K562 (cell line): ENCODE data around the gene ZNF616. TPM values are rescaled to one million over a fixed set of nuclear protein-coding genes. Genes with fewer than 3 reads are reported as not detected.

Experiments
- ATAC-seq: fragments of 200-7000 bp; cut with Tn5 transposase; 3 replicates; pipeline ENCODE4 v1.9.1; 2020; ENCODE audit warnings: moderate library complexity
- BruUV-seq: library from RNA; stranded (reverse); fragments of 400-500 nt; replicated peaks from 2 replicates; lab custom pipeline; 2021; lab: Mats Ljungman, UMichigan
- CTCF ChIA-PET: fragments of 300-600 bp; formaldehyde crosslinking; extraction: SDS; loops from one replicate; lab custom pipeline; 2021; ENCODE audit warnings: low intra/inter-chr PET ratio; lab: Yijun Ruan, JAX
- POLR2A ChIA-PET: fragments of 300-600, 350-650 bp; sonication (Branson Sonifier 250); formaldehyde crosslinking; extraction: SDS; loops from one replicate; lab custom pipeline; 2021; ENCODE audit warnings: antibody characterized with exemption, inconsistent platforms; lab: Yijun Ruan, JAX
- DNase-seq, 4 experiments: peaks; one replicate each; pipeline versions ENCODE4 v3.0.0 to v3.0.0-alpha.2; 2011 to 2018; ENCODE audit warnings: low spot score in 3 of 4, mixed read lengths in 3 of 4; ENCODE audit errors: extremely low read depth in 1 of 4
- FAIRE-seq: peaks from 2 replicates; lab custom pipeline; 2011; peaks lifted over from hg19 to GRCh38; lab: Jason Lieb, UNC
- H2AFZ ChIP-seq: 2 replicates; pipeline ENCODE4 v1.6.0; 2011; ENCODE audit warnings: low read depth, low read length, control low read depth, inconsistent platforms
- H3K27ac ChIP-seq: fragments of 200-600 bp; 3 replicates; pipeline ENCODE4 v1.8.0; 2011; ENCODE audit warnings: low read depth, mild to moderate bottlenecking, control low read depth, inconsistent platforms, low read length, moderate library complexity, mixed read lengths; ENCODE audit errors: extremely low read depth
- H3K27me3 ChIP-seq, 2 experiments: fragments of 300-600 bp in 1 of 2; 2 replicates in 1 of 2; 3 replicates in 1 of 2; pipeline versions ENCODE4 v1.6.0 to v1.8.0; 2011; ENCODE audit warnings: inconsistent platforms in 2 of 2, low read length in 2 of 2, mild to moderate bottlenecking in 1 of 2, mixed read lengths in 1 of 2, moderate library complexity in 1 of 2; ENCODE audit not compliant: control insufficient read depth in 2 of 2, insufficient read depth in 2 of 2
- H3K36me3 ChIP-seq: fragments of 300-600 bp; 3 replicates; pipeline ENCODE4 v1.8.0; 2011; ENCODE audit warnings: mild to moderate bottlenecking, low read length, inconsistent platforms; ENCODE audit not compliant: control insufficient read depth, insufficient read depth
- H3K4me1 ChIP-seq, 2 experiments: fragments of 200-600 bp in 1 of 2; replicated peaks in 1 of 2; 2 replicates in 1 of 2; 3 replicates in 1 of 2; pipeline versions ENCODE4 v1.5.1 to v1.8.0; 2011; ENCODE audit warnings: inconsistent platforms in 2 of 2, low read length in 2 of 2, mild to moderate bottlenecking in 1 of 2, mixed read lengths in 1 of 2, moderate library complexity in 1 of 2; ENCODE audit not compliant: control insufficient read depth in 2 of 2, insufficient read depth in 2 of 2
- H3K4me2 ChIP-seq: 2 replicates; pipeline ENCODE4 v1.6.1; 2011; ENCODE audit warnings: low read length, control low read depth, inconsistent platforms, mixed read lengths; ENCODE audit not compliant: insufficient read depth
- H3K4me3 ChIP-seq: fragments of 200-600 bp; sonication (generic), shearing (Covaris generic); 2 replicates; pipeline ENCODE4 v1.5.1; 2016; ENCODE audit warnings: control low read depth, inconsistent platforms
- H3K79me2 ChIP-seq: fragments of 200-600 bp; 3 replicates; pipeline ENCODE4 v1.8.0; 2011; ENCODE audit warnings: low read length, inconsistent platforms; ENCODE audit not compliant: control insufficient read depth, insufficient read depth
- H3K9ac ChIP-seq, 2 experiments: 2 replicates each; pipeline versions ENCODE4 v1.6.0 to v1.6.1; 2011; ENCODE audit warnings: low read depth in 2 of 2, low read length in 2 of 2, control low read depth in 1 of 2, inconsistent platforms in 1 of 2, mild to moderate bottlenecking in 1 of 2, mixed read lengths in 1 of 2; ENCODE audit not compliant: insufficient read depth in 1 of 2
- H3K9me1 ChIP-seq: one replicate; pipeline ENCODE4 v1.6.0; 2011; ENCODE audit warnings: inconsistent platforms, mild to moderate bottlenecking, low read length, moderate library complexity; ENCODE audit not compliant: control insufficient read depth, insufficient read depth
- H3K9me3 ChIP-seq: replicated peaks from 2 replicates; pipeline ENCODE4 v1.5.1; 2011; ENCODE audit warnings: low read depth, low read length, inconsistent platforms; ENCODE audit not compliant: control insufficient read depth, insufficient read depth
- H4K20me1 ChIP-seq: replicated peaks from 2 replicates; pipeline ENCODE4 v1.6.1; 2011; ENCODE audit warnings: low read length, inconsistent platforms, mixed read lengths; ENCODE audit not compliant: control insufficient read depth, insufficient read depth
- ATF1 ChIP-seq, 2 experiments: fragments of 450-650 bp in 1 of 2; IDR thresholded peaks; 2 replicates each; pipeline ENCODE4 v1.6.1; 2016; ENCODE audit warnings: missing compliant biosample characterization in 1 of 2, missing genetic modification characterization in 1 of 2
- CBFB ChIP-seq: sonication (generic); formaldehyde crosslinking; IDR thresholded peaks from 2 replicates; pipeline ENCODE4 v1.4.0; 2020; ENCODE audit warnings: mild to moderate bottlenecking, missing genetic modification reagents
- CHCHD3 ChIP-seq: fragments of 250-450 bp; sonication (Bioruptor Pico); IDR thresholded peaks from 2 replicates; pipeline ENCODE4 v2.1.2; 2022; ENCODE audit warnings: mild to moderate bottlenecking
- GATA2 ChIP-seq: sonication (generic); formaldehyde crosslinking; IDR thresholded peaks from 2 replicates; pipeline ENCODE4 v1.4.0; 2020; ENCODE audit warnings: mild to moderate bottlenecking, missing genetic modification reagents
- JUND ChIP-seq, 2 experiments: IDR thresholded peaks; 2 replicates in 1 of 2; 3 replicates in 1 of 2; pipeline ENCODE4 v1.6.1; 2011; ENCODE audit warnings: borderline replicate concordance in 2 of 2, low read depth in 2 of 2, low read length in 2 of 2, improper control_type of control experiment in 1 of 2, missing biosample characterization in 1 of 2, missing genetic modification characterization in 1 of 2, missing genetic modification reagents in 1 of 2
- NR1H2 ChIP-seq: sonication (generic); formaldehyde crosslinking; IDR thresholded peaks from 2 replicates; pipeline ENCODE4 v1.4.0; 2020; ENCODE audit warnings: mild to moderate bottlenecking, missing genetic modification reagents
- PHF21A ChIP-seq: fragments of 450-650 bp; IDR thresholded peaks from 2 replicates; pipeline ENCODE4 v1.6.1; 2017; ENCODE audit warnings: low read depth, borderline replicate concordance
- PHTF2 ChIP-seq: fragments of 250-450 bp; sonication (Bioruptor Pico); IDR thresholded peaks from 2 replicates; pipeline ENCODE4 v1.5.0; 2021; ENCODE audit warnings: mild to moderate bottlenecking
- RB1 ChIP-seq: fragments of 450-650 bp; IDR thresholded peaks from 2 replicates; pipeline ENCODE4 v1.6.1; 2017; ENCODE audit warnings: low read depth, mild to moderate bottlenecking
- ZFP91 ChIP-seq: sonication (generic); formaldehyde crosslinking; IDR thresholded peaks from 2 replicates; pipeline ENCODE4 v1.8.0; 2022; ENCODE audit warnings: mild to moderate bottlenecking, missing genetic modification reagents
- ZNF217 ChIP-seq: sonication (generic); formaldehyde crosslinking; IDR thresholded peaks from 2 replicates; pipeline ENCODE4 v1.8.0; 2022; ENCODE audit warnings: mild to moderate bottlenecking, missing genetic modification reagents
- ZNF274 ChIP-seq: IDR thresholded peaks from 2 replicates; pipeline ENCODE4 v1.6.1; 2011; ENCODE audit warnings: low read depth, mild to moderate bottlenecking, low read length, moderate library complexity, borderline replicate concordance
- ZNF583 ChIP-seq: fragments of 250-450 bp; sonication (Bioruptor Pico); IDR thresholded peaks from 2 replicates; pipeline ENCODE4 v1.4.0; 2020
- ZNF778 ChIP-seq: fragments of 450-650 bp; formaldehyde crosslinking; IDR thresholded peaks from 2 replicates; pipeline ENCODE4 v1.4.0; 2020; ENCODE audit warnings: mild to moderate bottlenecking, moderate library complexity
- WGBS: fragments of 100-300 bp; shearing (Covaris generic); methylation state at CpG from one replicate; pipeline ENCODE4 v1.1.6; 2016; ENCODE audit warnings: low coverage, mixed read lengths; ENCODE audit not compliant: insufficient coverage; ENCODE audit errors: missing lambda C conversion rate; 5-methylcytosine and 5-hydroxymethylcytosine counted together
- in situ Hi-C: fragments of 300-500 bp; cut with MboI; formaldehyde crosslinking; loops from 4 replicates; pipeline ENCODE4 v1.15.0; 2018; ENCODE audit warnings: inconsistent platforms, mixed read lengths
- intact Hi-C: fragments of 100-400 bp; cut with micrococcal nuclease; formaldehyde crosslinking; loops from 2 replicates; pipeline ENCODE4 v1.14.2; 2022
- polyA plus RNA-seq, 8 experiments: library from polyadenylated mRNA; depleted of rRNA in 4 of 8; stranded (reverse) in 5 of 8; unstranded in 3 of 8; fragments of >200 nt; fragmentation: Nextera tagmentation in 2 of 8; fragmentation: Illumina TruSeq in 1 of 8; extraction: Ambion mirVana in 2 of 8; extraction: Trizol in 1 of 8; gene quantifications; 2 replicates each; pipeline versions ENCODE4 v1.2.1 to v1.2.3, GENCODE V29; 2011 to 2014; ENCODE audit warnings: inconsistent platforms in 1 of 8, missing spikeins in 1 of 8
- total RNA-seq, 7 experiments: library from RNA; depleted of rRNA in 6 of 7; stranded (reverse); fragments of >200 nt in 6 of 7; fragmentation: Illumina TruSeq in 2 of 7; extraction: Trizol in 2 of 7; gene quantifications; 2 replicates each; pipeline versions ENCODE4 v1.2.1 to v1.2.3, GENCODE V29; 2011 to 2021; ENCODE audit warnings: low replicate concordance in 1 of 7
- TF ChIP-seq, protein P1 (sequence below): IDR thresholded peaks from 2 replicates; pipeline ENCODE4 v1.6.1; 2011; ENCODE audit warnings: borderline replicate concordance, low read depth, mild to moderate bottlenecking, moderate library complexity, low read length; ENCODE audit not compliant: insufficient read depth, poor library complexity, severe bottlenecking
- TF ChIP-seq, protein P2 (sequence below), 2 experiments: fragments of 450-650 bp in 1 of 2; sonication (generic) in 1 of 2; formaldehyde crosslinking in 1 of 2; IDR thresholded peaks in 1 of 2; conservative IDR thresholded peaks in 1 of 2; 2 replicates each; pipeline versions ENCODE4 v1.6.1 to v1.8.1; 2016 to 2023; ENCODE audit warnings: mild to moderate bottlenecking in 2 of 2, moderate library complexity in 2 of 2, inconsistent platforms in 1 of 2, missing genetic modification reagents in 1 of 2

ZNF616 gene
- total and polyA plus RNA-seq, 9 of the 15 experiments (the other 6 are each of a cell fraction or from before 2014, with no cell fraction given): 3.4 to 13.0 (median 6.7) TPM

DNA sequence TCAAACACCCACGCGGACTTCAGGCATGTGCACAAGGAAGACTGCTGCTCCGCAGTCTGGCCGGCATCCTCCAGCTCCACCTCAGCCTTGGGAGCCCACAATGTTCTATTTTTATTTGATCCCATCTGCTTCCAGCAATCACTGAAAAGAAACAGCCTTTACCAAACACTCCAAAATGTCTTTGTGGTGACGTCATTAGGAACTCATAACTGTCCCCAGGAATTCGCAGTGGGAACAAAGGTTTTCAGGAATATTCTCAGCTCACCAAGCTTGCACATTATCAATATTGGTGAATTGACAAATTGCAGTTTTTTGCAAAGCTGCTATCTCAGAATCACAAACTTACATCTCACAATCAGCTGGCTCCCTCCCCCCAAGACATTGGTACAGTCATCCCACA is 29.0 kb downstream of the ZNF616 start:
- peaks cover 33% of the 10 kb centered on the region for H3K9me3 ChIP-seq
- H3K9me1 ChIP-seq: no peaks in the 10 kb centered on the region
- no peak overlapping the region for H3K4me2 ChIP-seq
- intact Hi-C loops (no loop called here), in situ Hi-C loops (no loop called here)
- no peak overlapping the region for H3K27ac ChIP-seq
- no peak for ATAC-seq
- H3K36me3 ChIP-seq: peaks cover 2% of the 10 kb centered on the region
- BruUV-seq: no TSS peak
- no peaks in the 10 kb centered on the region for H4K20me1 ChIP-seq
- DNase-seq: no peak
- H3K27me3 ChIP-seq: no peaks in the 10 kb centered on the region
- no peak overlapping the region for H3K4me3 ChIP-seq
- no peak overlapping the region for H3K9ac ChIP-seq
- POLR2A ChIA-PET: no interaction called here
- no peak for FAIRE-seq
- 47% methylated on average over 6 of the region's 6 CpGs for WGBS
- no peaks in the 10 kb centered on the region for H3K4me1 ChIP-seq
- no peaks in the 10 kb centered on the region for H3K79me2 ChIP-seq
- CTCF ChIA-PET: no interaction called here
- H2AFZ ChIP-seq: no peak overlapping the region
- TF ChIP-seq, protein P1, sequence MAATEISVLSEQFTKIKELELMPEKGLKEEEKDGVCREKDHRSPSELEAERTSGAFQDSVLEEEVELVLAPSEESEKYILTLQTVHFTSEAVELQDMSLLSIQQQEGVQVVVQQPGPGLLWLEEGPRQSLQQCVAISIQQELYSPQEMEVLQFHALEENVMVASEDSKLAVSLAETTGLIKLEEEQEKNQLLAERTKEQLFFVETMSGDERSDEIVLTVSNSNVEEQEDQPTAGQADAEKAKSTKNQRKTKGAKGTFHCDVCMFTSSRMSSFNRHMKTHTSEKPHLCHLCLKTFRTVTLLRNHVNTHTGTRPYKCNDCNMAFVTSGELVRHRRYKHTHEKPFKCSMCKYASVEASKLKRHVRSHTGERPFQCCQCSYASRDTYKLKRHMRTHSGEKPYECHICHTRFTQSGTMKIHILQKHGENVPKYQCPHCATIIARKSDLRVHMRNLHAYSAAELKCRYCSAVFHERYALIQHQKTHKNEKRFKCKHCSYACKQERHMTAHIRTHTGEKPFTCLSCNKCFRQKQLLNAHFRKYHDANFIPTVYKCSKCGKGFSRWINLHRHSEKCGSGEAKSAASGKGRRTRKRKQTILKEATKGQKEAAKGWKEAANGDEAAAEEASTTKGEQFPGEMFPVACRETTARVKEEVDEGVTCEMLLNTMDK: no peak
- TF ChIP-seq ZNF583 (CRISPR knock-in tag) (no peak), CHCHD3 (no peak), ATF1 (CRISPR knock-in tag; IDR thresholded peaks at IDR 0.05) (no peak), ATF1 (tag; IDR thresholded peaks at IDR 0.05) (peak; percentile 26; the same call in 1 of the 2 replicates), PHTF2 (CRISPR knock-in tag) (no peak), ZNF274 (no peak), NR1H2 (CRISPR knock-in tag) (no peak), CBFB (CRISPR knock-in tag) (no peak), ZNF217 (no peak), GATA2 (CRISPR knock-in tag) (no peak), PHF21A (no peak), ZNF778 (CRISPR knock-in tag) (no peak), RB1 (no peak), JUND (IDR thresholded peaks at IDR 0.05; ENCODE audit: borderline replicate concordance, low read depth, low read length) (no peak), JUND (tag; IDR thresholded peaks at IDR 0.05; ENCODE audit: borderline replicate concordance, low read depth, low read length) (peak; percentile 16; the same call in 1 of the 3 replicates), ZFP91 (CRISPR knock-in tag) (no peak)
- TF ChIP-seq, protein P2, sequence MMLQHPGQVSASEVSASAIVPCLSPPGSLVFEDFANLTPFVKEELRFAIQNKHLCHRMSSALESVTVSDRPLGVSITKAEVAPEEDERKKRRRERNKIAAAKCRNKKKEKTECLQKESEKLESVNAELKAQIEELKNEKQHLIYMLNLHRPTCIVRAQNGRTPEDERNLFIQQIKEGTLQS (IDR thresholded peaks at IDR 0.05): peak; percentile 49; the same call in 1 of the 2 replicates
- TF ChIP-seq, protein P2 (CRISPR knock-in tag; conservative IDR thresholded peaks at IDR 0.05): no peak
